ENCODE results near the gene APRT. TPM values are rescaled to one million over a fixed set of nuclear protein-coding genes. Genes with fewer than 3 reads are reported as not detected.
A peak's percentile ranks its signal among the peaks of the same experiment; 100 is the strongest.

APRT gene
- total and polyA plus RNA-seq, 9 donors, result 12.7 to 150 (median 74.1) TPM

- no peaks in the 10 kb centered on the region for H3K27me3 ChIP-seq
- 78 to 86% (median 83%) methylated on average over 11 of the region's 11 CpGs for WGBS, 3 donors
- H3K4me3 ChIP-seq, result no peak overlapping the region
- H3K4me1 ChIP-seq (ENCODE audit: insufficient read depth), result peaks cover 9% of the 10 kb centered on the region
- H3K27ac ChIP-seq, result no peak overlapping the region
- H3K36me3 ChIP-seq, result no peaks in the 10 kb centered on the region
- no peak for DNase-seq
- no peaks in the 10 kb centered on the region for H3K9me3 ChIP-seq
- intact Hi-C loops (cut with DNase I), result no loop called here
- TF ChIP-seq, protein P1, sequence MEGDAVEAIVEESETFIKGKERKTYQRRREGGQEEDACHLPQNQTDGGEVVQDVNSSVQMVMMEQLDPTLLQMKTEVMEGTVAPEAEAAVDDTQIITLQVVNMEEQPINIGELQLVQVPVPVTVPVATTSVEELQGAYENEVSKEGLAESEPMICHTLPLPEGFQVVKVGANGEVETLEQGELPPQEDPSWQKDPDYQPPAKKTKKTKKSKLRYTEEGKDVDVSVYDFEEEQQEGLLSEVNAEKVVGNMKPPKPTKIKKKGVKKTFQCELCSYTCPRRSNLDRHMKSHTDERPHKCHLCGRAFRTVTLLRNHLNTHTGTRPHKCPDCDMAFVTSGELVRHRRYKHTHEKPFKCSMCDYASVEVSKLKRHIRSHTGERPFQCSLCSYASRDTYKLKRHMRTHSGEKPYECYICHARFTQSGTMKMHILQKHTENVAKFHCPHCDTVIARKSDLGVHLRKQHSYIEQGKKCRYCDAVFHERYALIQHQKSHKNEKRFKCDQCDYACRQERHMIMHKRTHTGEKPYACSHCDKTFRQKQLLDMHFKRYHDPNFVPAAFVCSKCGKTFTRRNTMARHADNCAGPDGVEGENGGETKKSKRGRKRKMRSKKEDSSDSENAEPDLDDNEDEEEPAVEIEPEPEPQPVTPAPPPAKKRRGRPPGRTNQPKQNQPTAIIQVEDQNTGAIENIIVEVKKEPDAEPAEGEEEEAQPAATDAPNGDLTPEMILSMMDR (IDR thresholded peaks at IDR 0.05), result no peak
- TF ChIP-seq EP300 (IDR thresholded peaks at IDR 0.05) (no peak), POLR2A (IDR thresholded peaks at IDR 0.05) (no peak)
Observed at GRCh38 chr16:88787579-88788314, 24.0 kb downstream of the APRT start.

GRCh38 chr16:88785106-88785924 is 26.4 kb downstream of the APRT start, which contains the start of gene PIEZO1:
Gene PIEZO1 (minus strand): TSS chr16:88785220. CDS start chr16:88784964, 256 bp downstream.
- TF ChIP-seq EP300 (IDR thresholded peaks at IDR 0.05) (no peak), POLR2A (IDR thresholded peaks at IDR 0.05) (no peak)
- TF ChIP-seq, protein P1 (IDR thresholded peaks at IDR 0.05), result peak; percentile 87 to 97 (median 94)
- DNase-seq, result peak; percentile 73 to 88 (median 85)
- WGBS, 3 donors, result 2 to 4% (median 4%) methylated on average over 60 to 109 of the region's 110 CpGs
- H3K27me3 ChIP-seq, result no peaks in the 10 kb centered on the region
- no peaks in the 10 kb centered on the region for H3K36me3 ChIP-seq
- intact Hi-C loops (cut with DNase I), result loop anchor here in 2 of 4 donors (2.0 kb wide), 2 partner anchors 41 to 43 kb away; no protein-coding TSS in a partner anchor
- peaks cover 15% of the 10 kb centered on the region for H3K4me1 ChIP-seq (ENCODE audit: insufficient read depth)
- H3K27ac ChIP-seq, result peak within 1 kb of the TSS; percentile 67 to 75
- H3K4me3 ChIP-seq, result peak within 1 kb of the TSS; percentile 74
- H3K9me3 ChIP-seq, result no peaks in the 10 kb centered on the region

DNA sequence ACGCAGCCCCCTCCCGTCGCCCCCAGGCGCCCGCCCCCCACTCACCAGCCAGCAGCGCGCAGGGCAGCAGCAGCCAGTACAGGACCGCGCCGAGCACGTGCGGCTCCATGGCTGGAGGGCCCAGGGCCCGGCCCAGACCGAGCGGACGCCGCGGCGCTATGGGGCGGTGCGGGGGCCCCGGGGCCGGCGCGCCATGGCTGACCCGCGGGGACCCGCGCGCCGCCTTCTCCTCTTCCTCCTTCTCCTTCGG is 26.9 kb downstream of the APRT start:
- Histone ChIP-seq H3K4me1 (ENCODE audit: insufficient read depth) (peaks cover 20% of the 10 kb centered on the region), H3K27me3 (no peaks in the 10 kb centered on the region), H3K4me3 (peak overlapping the region; percentile 74), H3K27ac (peak overlapping the region; percentile 67 to 75), H3K36me3 (no peaks in the 10 kb centered on the region), H3K9me3 (no peaks in the 10 kb centered on the region)
- intact Hi-C loops (cut with DNase I), result loop anchor here (2.0 to 5.0 kb wide), 3 partner anchors 40 to 42 kb away; no protein-coding TSS in a partner anchor
- TF ChIP-seq EP300 (IDR thresholded peaks at IDR 0.05), result no peak
- no peak for TF ChIP-seq POLR2A (IDR thresholded peaks at IDR 0.05)
- TF ChIP-seq, protein P1 (IDR thresholded peaks at IDR 0.05), result no peak
- no peak for DNase-seq
- 0 to 2% (median 1%) methylated on average over 17 to 32 of the region's 32 CpGs for WGBS, 3 donors

GRCh38 chr16:88784074-88784855 is 27.5 kb downstream of the APRT start:
- 1 to 3% (median 1%) methylated on average over 63 to 74 of the region's 74 CpGs for WGBS, 3 donors
- intact Hi-C loops (cut with DNase I), result loop anchor here (2.0 to 5.0 kb wide), 3 partner anchors 39 to 42 kb away; no protein-coding TSS in a partner anchor
- Histone ChIP-seq H3K36me3 (no peaks in the 10 kb centered on the region), H3K4me3 (peak overlapping the region; percentile 74), H3K27me3 (no peaks in the 10 kb centered on the region), H3K9me3 (no peaks in the 10 kb centered on the region), H3K4me1 (ENCODE audit: insufficient read depth) (peaks cover 25% of the 10 kb centered on the region), H3K27ac (peak overlapping the region; percentile 67 to 75)
- peak; percentile 68 to 84 (median 82) for DNase-seq
- TF ChIP-seq, protein P1 (IDR thresholded peaks at IDR 0.05), result peak; percentile 30 to 72 (median 55)
- TF ChIP-seq POLR2A (IDR thresholded peaks at IDR 0.05) (no peak), EP300 (IDR thresholded peaks at IDR 0.05) (no peak)
